KOPT-K1 (cell line): ENCODE data around the gene ANKRD50.

Source experiments
- H3K27ac ChIP-seq: fragments of 200-600 bp; sonication (generic); 2 replicates; pipeline ENCODE4 v1.5.1; 2016; ENCODE audit warnings: antibody characterized with exemption, mild to moderate bottlenecking, low read depth, low read length; ENCODE audit not compliant: poor library complexity, severe bottlenecking
- H3K36me3 ChIP-seq: fragments of 200-600 bp; sonication (generic); 2 replicates; pipeline ENCODE4 v1.5.1; 2017; ENCODE audit warnings: antibody characterized with exemption, mild to moderate bottlenecking, low read length, moderate library complexity; ENCODE audit not compliant: insufficient read depth
- H3K9me3 ChIP-seq: fragments of 200-600 bp; sonication (generic); 2 replicates; pipeline ENCODE4 v1.5.1; 2017; ENCODE audit warnings: antibody characterized with exemption, low read length, mild to moderate bottlenecking; ENCODE audit not compliant: insufficient read depth, poor library complexity, severe bottlenecking

ANKRD50 gene

GRCh38 chr4:124685851-124686250 lies 26.7 kb downstream of the ANKRD50 start:
- Histone ChIP-seq H3K27ac (no peak overlapping the region), H3K36me3 (peaks cover 6% of the 10 kb centered on the region; the same call in 1 of the 2 replicates)

GRCh38 chr4:124684301-124684700 lies 28.2 kb downstream of the ANKRD50 start:
- no peak overlapping the region for H3K27ac ChIP-seq

More at GRCh38 chr4:124685851-124686250, 26.7 kb downstream of the ANKRD50 start:
- peaks cover 6% of the 10 kb centered on the region for H3K9me3 ChIP-seq

GRCh38 chr4:124682384-124682783 lies 30.1 kb downstream of the ANKRD50 start:
- H3K9me3 ChIP-seq, result peaks cover 3% of the 10 kb centered on the region
- H3K27ac ChIP-seq, result no peak overlapping the region
- H3K36me3 ChIP-seq, result peaks cover 12% of the 10 kb centered on the region

More at GRCh38 chr4:124684301-124684700, 28.2 kb downstream of the ANKRD50 start:
- Histone ChIP-seq H3K36me3 (peaks cover 6% of the 10 kb centered on the region; the same call in 1 of the 2 replicates), H3K9me3 (peaks cover 6% of the 10 kb centered on the region)

- Histone ChIP-seq H3K27ac (no peak overlapping the region), H3K36me3 (peaks cover 31% of the 10 kb centered on the region), H3K9me3 (no peaks in the 10 kb centered on the region)
Measured at GRCh38 chr4:124666496-124666895, 46.0 kb downstream of the ANKRD50 start.

GRCh38 chr4:124658795-124659194 lies 53.7 kb downstream of the ANKRD50 start:
- no peak overlapping the region for H3K27ac ChIP-seq
- H3K9me3 ChIP-seq, result no peaks in the 10 kb centered on the region
- no peaks in the 10 kb centered on the region for H3K36me3 ChIP-seq

GRCh38 chr4:124650614-124651013 lies 61.9 kb downstream of the ANKRD50 start:
- H3K27ac ChIP-seq, result no peak overlapping the region
- H3K36me3 ChIP-seq, result no peaks in the 10 kb centered on the region
- H3K9me3 ChIP-seq, result no peaks in the 10 kb centered on the region

GRCh38 chr4:124647599-124647998 lies 64.9 kb downstream of the ANKRD50 start:
- no peaks in the 10 kb centered on the region for H3K36me3 ChIP-seq

GRCh38 chr4:124644621-124645020 lies 67.9 kb downstream of the ANKRD50 start:
- Histone ChIP-seq H3K27ac (no peak overlapping the region), H3K36me3 (no peaks in the 10 kb centered on the region), H3K9me3 (no peaks in the 10 kb centered on the region)

More at GRCh38 chr4:124647599-124647998, 64.9 kb downstream of the ANKRD50 start:
- no peaks in the 10 kb centered on the region for H3K9me3 ChIP-seq
- no peak overlapping the region for H3K27ac ChIP-seq

GRCh38 chr4:124642846-124643245 lies 69.7 kb downstream of the ANKRD50 start:
- Histone ChIP-seq H3K36me3 (no peaks in the 10 kb centered on the region), H3K9me3 (no peaks in the 10 kb centered on the region), H3K27ac (no peak overlapping the region)

GRCh38 chr4:124641715-124642381 lies 70.7 kb downstream of the ANKRD50 start:
- Histone ChIP-seq H3K27ac (no peak overlapping the region), H3K9me3 (no peaks in the 10 kb centered on the region), H3K36me3 (no peaks in the 10 kb centered on the region)

- no peaks in the 10 kb centered on the region for H3K9me3 ChIP-seq
- no peak overlapping the region for H3K27ac ChIP-seq
- H3K36me3 ChIP-seq, result no peaks in the 10 kb centered on the region
Measured at GRCh38 chr4:124640022-124640730, 72.4 kb downstream of the ANKRD50 start.

- no peaks in the 10 kb centered on the region for H3K9me3 ChIP-seq
- no peaks in the 10 kb centered on the region for H3K36me3 ChIP-seq
- no peak overlapping the region for H3K27ac ChIP-seq
Measured at GRCh38 chr4:124637321-124637720, 75.2 kb downstream of the ANKRD50 start.

GRCh38 chr4:124636788-124637187 lies 75.7 kb downstream of the ANKRD50 start:
- H3K27ac ChIP-seq, result no peak overlapping the region
- no peaks in the 10 kb centered on the region for H3K36me3 ChIP-seq
- no peaks in the 10 kb centered on the region for H3K9me3 ChIP-seq

- no peak overlapping the region for H3K27ac ChIP-seq
- no peaks in the 10 kb centered on the region for H3K9me3 ChIP-seq
- no peaks in the 10 kb centered on the region for H3K36me3 ChIP-seq
Measured at GRCh38 chr4:124635331-124635730, 77.2 kb downstream of the ANKRD50 start.

GRCh38 chr4:124633285-124633941 lies 79.1 kb downstream of the ANKRD50 start:
- H3K9me3 ChIP-seq, result no peaks in the 10 kb centered on the region
- H3K27ac ChIP-seq, result no peak overlapping the region
- H3K36me3 ChIP-seq, result no peaks in the 10 kb centered on the region
